Adrenal gland (tissue), 12 donors: ENCODE data around the gene LRRC52. TPM values are rescaled to one million over a fixed set of nuclear protein-coding genes. Genes with fewer than 3 reads are reported as not detected.
"Not testable (repeated sequence)": the region's sequence is repeated elsewhere in the genome, so short reads cannot be mapped to it uniquely, and the experiment has no call there.

Experiments
- DNase-seq, 7 donors: peaks; one replicate each; pipeline ENCODE4 v3.0.0-alpha.2; 2019 to 2020
- H3K27ac ChIP-seq, 5 donors: fragments of 200-600 bp; sonication (generic) in 4 of 5; 1 replicate in 3 of 5; 2 replicates in 2 of 5; pipeline versions ENCODE4 v1.5.1 to v1.8.0; 2016 to 2020; ENCODE audit warnings: mild to moderate bottlenecking in 1 of 5
- H3K27me3 ChIP-seq: fragments of 200-600 bp; 2 replicates; pipeline ENCODE4 v1.8.0; 2021
- H3K36me3 ChIP-seq, 2 donors: fragments of 200-600 bp; replicated peaks in 1 of 2; 1 replicate in 1 of 2; 2 replicates in 1 of 2; pipeline versions ENCODE4 v1.5.1 to v1.8.0; 2018 to 2022
- H3K4me1 ChIP-seq, 2 donors: fragments of 200-600 bp; replicated peaks in 1 of 2; 1 replicate in 1 of 2; 2 replicates in 1 of 2; pipeline versions ENCODE4 v1.5.1 to v1.8.0; 2018 to 2021
- H3K4me3 ChIP-seq, 4 donors: fragments of 200-600 bp; sonication (generic) in 3 of 4; one replicate each; pipeline ENCODE4 v1.5.1; 2016 to 2018
- H3K9me3 ChIP-seq, 3 donors: fragments of 200-600 bp; sonication (generic) in 1 of 3; replicated peaks in 1 of 3; 1 replicate in 2 of 3; 2 replicates in 1 of 3; pipeline versions ENCODE4 v1.5.1 to v1.8.0; 2016 to 2021
- POLR2A ChIP-seq, 2 donors: fragments of 450-650 bp; IDR thresholded peaks; one replicate each; pipeline ENCODE4 v1.6.1; 2017; ENCODE audit warnings: antibody characterized with exemption in 2 of 2, mild to moderate bottlenecking in 2 of 2, moderate library complexity in 1 of 2
- WGBS, 4 donors: extraction: QIAGEN DNeasy Blood & Tissue Kit in 2 of 4; methylation state at CpG; one replicate each; pipeline versions ENCODE4 v1.1.5 to v1.1.7; 2013 to 2017; 5-methylcytosine and 5-hydroxymethylcytosine counted together
- intact Hi-C, 2 donors: fragments of 100-400 bp; cut with DNase I; formaldehyde crosslinking; loops; one replicate each; pipeline versions ENCODE4 v1.14.1 to v1.15.0; 2022 to 2023
- polyA plus RNA-seq, 3 donors: library from polyadenylated mRNA; stranded (reverse); fragments of 200-250 nt in 2 of 3; fragments of 350-450 nt in 1 of 3; fragmentation: Illumina TruSeq in 1 of 3; extraction: RNeasy Lipid Tissue Mini Kit (QIAGEN cat#74804) in 1 of 3; gene quantifications; one replicate each; pipeline ENCODE4 v1.2.3, GENCODE V29; 2013 to 2014
- total RNA-seq, 9 donors: library from RNA; depleted of rRNA in 4 of 9; stranded (reverse); fragments of >200 nt in 4 of 9; fragments of 120-200 nt in 1 of 9; fragmentation: NEBNext Ultra II Directional in 1 of 9; extraction: Animal tissue kit (Norgen Biotek cat#: 25700) in 1 of 9; gene quantifications; one replicate each; pipeline versions ENCODE4 v1.1.0 to v1.2.4, GENCODE V29; 2013 to 2023
- TF ChIP-seq, protein P1 (sequence below), 6 experiments: fragments of 450-650 bp in 4 of 6; fragments of 200-600 bp in 2 of 6; sonication (generic) in 1 of 6; IDR thresholded peaks; 1 replicate in 5 of 6; 2 replicates in 1 of 6; pipeline versions ENCODE4 v1.5.1 to v1.8.0; 2016 to 2021; ENCODE audit warnings: antibody characterized with exemption in 6 of 6, mild to moderate bottlenecking in 2 of 6, moderate library complexity in 1 of 6
- donor health status: healthy with polysubstance abuse.
- donor health status: Bipolar disorder and iron deficiency.
- donor health status: DM: yes; HTN: yes; CAD: no.
- donor health status: DM: no; HTN: no; CAD: no.
- donor health status: DM: no; HTN: no; CAD: no.
- donor health status: DM: yes; HTN: yes; CAD: no.

LRRC52 gene
- total and polyA plus RNA-seq, 12 donors, result not detected

- intact Hi-C loops, result no loop called here
- no peaks in the 10 kb centered on the region for H3K36me3 ChIP-seq
- H3K27me3 ChIP-seq, result no peaks in the 10 kb centered on the region
- no peaks in the 10 kb centered on the region for H3K9me3 ChIP-seq
- H3K4me3 ChIP-seq, result no peak overlapping the region
- H3K27ac ChIP-seq, result no peak overlapping the region
- TF ChIP-seq, protein P1, sequence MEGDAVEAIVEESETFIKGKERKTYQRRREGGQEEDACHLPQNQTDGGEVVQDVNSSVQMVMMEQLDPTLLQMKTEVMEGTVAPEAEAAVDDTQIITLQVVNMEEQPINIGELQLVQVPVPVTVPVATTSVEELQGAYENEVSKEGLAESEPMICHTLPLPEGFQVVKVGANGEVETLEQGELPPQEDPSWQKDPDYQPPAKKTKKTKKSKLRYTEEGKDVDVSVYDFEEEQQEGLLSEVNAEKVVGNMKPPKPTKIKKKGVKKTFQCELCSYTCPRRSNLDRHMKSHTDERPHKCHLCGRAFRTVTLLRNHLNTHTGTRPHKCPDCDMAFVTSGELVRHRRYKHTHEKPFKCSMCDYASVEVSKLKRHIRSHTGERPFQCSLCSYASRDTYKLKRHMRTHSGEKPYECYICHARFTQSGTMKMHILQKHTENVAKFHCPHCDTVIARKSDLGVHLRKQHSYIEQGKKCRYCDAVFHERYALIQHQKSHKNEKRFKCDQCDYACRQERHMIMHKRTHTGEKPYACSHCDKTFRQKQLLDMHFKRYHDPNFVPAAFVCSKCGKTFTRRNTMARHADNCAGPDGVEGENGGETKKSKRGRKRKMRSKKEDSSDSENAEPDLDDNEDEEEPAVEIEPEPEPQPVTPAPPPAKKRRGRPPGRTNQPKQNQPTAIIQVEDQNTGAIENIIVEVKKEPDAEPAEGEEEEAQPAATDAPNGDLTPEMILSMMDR (IDR thresholded peaks at IDR 0.05), result no peak
- TF ChIP-seq POLR2A (IDR thresholded peaks at IDR 0.05), result no peak
- WGBS, 4 donors, result 80 to 88% (median 86%) methylated on average over 3 of the region's 3 CpGs
- DNase-seq, result no peak
- no peaks in the 10 kb centered on the region for H3K4me1 ChIP-seq
These were observed 33.9 kb downstream of the LRRC52 start for GRCh38 chr1:165577707-165578106.

DNA sequence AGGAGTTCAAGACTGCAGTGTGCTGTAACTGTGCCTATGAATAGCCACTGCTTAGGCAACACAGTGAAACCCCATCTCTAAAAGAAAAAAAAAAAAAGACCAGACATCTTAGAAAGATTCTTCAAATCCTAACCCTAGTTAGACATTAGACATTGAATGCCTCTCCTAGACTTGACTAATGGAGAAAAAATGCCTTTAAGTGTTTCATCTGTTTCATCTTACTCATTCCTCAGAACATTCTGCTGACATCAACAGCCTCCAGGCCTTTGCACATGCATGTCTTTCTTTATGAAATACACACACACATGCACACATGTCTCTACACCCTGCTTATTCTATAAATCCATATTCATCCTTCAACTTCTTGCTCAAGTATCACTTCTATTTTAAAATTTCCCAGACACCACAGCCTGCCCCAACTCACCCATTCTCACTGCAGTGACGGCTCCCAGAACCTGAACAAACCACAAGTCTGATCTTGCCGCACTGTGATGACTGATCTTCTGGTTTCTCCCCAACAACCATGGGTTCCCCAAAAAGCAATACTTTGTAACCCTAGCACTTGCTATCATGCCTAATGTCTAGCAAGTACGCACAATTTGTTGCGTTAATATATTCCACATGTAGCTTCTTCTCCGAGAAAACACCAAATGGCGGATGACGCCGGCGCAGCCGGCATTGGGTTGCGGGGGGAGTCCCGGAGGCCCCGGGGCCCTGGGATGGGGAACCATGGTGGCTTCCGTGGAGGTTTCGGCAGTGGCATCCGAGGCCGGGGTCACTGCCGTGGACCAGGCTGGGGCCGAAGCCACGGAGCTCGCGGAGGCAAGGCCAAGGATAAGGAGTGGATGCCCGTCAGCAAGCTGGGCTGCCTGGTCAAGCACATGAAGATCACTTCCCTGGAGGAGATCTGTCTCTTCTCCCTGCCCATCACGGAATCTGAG is 37.4 kb downstream of the LRRC52 start:
- no peak overlapping the region for H3K27ac ChIP-seq
- DNase-seq, result no peak
- no peaks in the 10 kb centered on the region for H3K9me3 ChIP-seq
- 91 to 99% (median 97%) methylated on average over 24 of the region's 24 CpGs for WGBS, 4 donors
- no peaks in the 10 kb centered on the region for H3K36me3 ChIP-seq
- intact Hi-C loops, result no loop called here
- H3K4me1 ChIP-seq, result no peaks in the 10 kb centered on the region
- peaks cover 3% of the 10 kb centered on the region for H3K27me3 ChIP-seq
- no peak for TF ChIP-seq POLR2A (IDR thresholded peaks at IDR 0.05)
- TF ChIP-seq, protein P1 (IDR thresholded peaks at IDR 0.05), result no peak
- H3K4me3 ChIP-seq, result no peak overlapping the region

GRCh38 chr1:165581926-165582325 is 38.1 kb downstream of the LRRC52 start:
- no peak overlapping the region for H3K27ac ChIP-seq
- H3K4me3 ChIP-seq, result no peak overlapping the region
- no peak for DNase-seq
- intact Hi-C loops, result no loop called here
- TF ChIP-seq, protein P1 (IDR thresholded peaks at IDR 0.05), result no peak
- no peak for TF ChIP-seq POLR2A (IDR thresholded peaks at IDR 0.05)
- no peaks in the 10 kb centered on the region for H3K9me3 ChIP-seq
- H3K36me3 ChIP-seq, result no peaks in the 10 kb centered on the region
- H3K27me3 ChIP-seq, result peaks cover 7% of the 10 kb centered on the region
- H3K4me1 ChIP-seq, result no peaks in the 10 kb centered on the region
- WGBS, 4 donors, result 93 to 98% (median 96%) methylated on average over 12 to 25 of the region's 25 CpGs

- H3K9me3 ChIP-seq, result no peaks in the 10 kb centered on the region
- intact Hi-C loops, result no loop called here
- H3K4me1 ChIP-seq, result no peaks in the 10 kb centered on the region
- no peak for TF ChIP-seq POLR2A (IDR thresholded peaks at IDR 0.05)
- TF ChIP-seq, protein P1 (IDR thresholded peaks at IDR 0.05), result no peak
- peaks cover 12% of the 10 kb centered on the region for H3K27me3 ChIP-seq
- H3K36me3 ChIP-seq, result no peaks in the 10 kb centered on the region
- DNase-seq, result no peak
- H3K4me3 ChIP-seq, result no peak overlapping the region
- no peak overlapping the region for H3K27ac ChIP-seq
- WGBS, 4 donors, result 65 to 75% (median 70%) methylated on average over 3 of the region's 3 CpGs
These were observed 42.6 kb downstream of the LRRC52 start for GRCh38 chr1:165586398-165586797.

- not testable (repeated sequence) for H3K36me3 ChIP-seq, H3K4me1 ChIP-seq, H3K9me3 ChIP-seq, DNase-seq, H3K4me3 ChIP-seq, H3K27ac ChIP-seq
- peaks cover 16% of the 10 kb centered on the region for H3K27me3 ChIP-seq
- 59 to 72% (median 69%) methylated on average over 4 of the region's 4 CpGs for WGBS, 4 donors
- intact Hi-C loops, result loop anchor here (5.0 to 10.0 kb wide), 3 partner anchors 179 to 337 kb away; no protein-coding TSS in a partner anchor
These were observed 47.6 kb downstream of the LRRC52 start for GRCh38 chr1:165591391-165591790.
